A673 (cell line): ENCODE results near the gene SMURF1. TPM values are rescaled to one million over a fixed set of nuclear protein-coding genes. Genes with fewer than 3 reads are reported as not detected.

ENCODE experiments used
- BruUV-seq: library from RNA; stranded (reverse); fragments of 400-500 nt; replicated peaks from 2 replicates; lab custom pipeline; 2021; lab: Mats Ljungman, UMichigan
- CTCF ChIA-PET: fragments of 300-600 bp; sonication (Branson Sonifier 250); formaldehyde crosslinking; loops from one replicate; lab custom pipeline; 2022; ENCODE audit warnings: antibody characterized with exemption; lab: Charles Lee
- POLR2A ChIA-PET: fragments of 300-600 bp; sonication (Branson Sonifier 250); formaldehyde crosslinking; loops from one replicate; lab custom pipeline; 2022; ENCODE audit warnings: antibody characterized with exemption; ENCODE audit not compliant: low non-redundant PET; lab: Charles Lee
- DNase-seq: peaks from one replicate; pipeline ENCODE4 v3.0.0-alpha.2; 2015; ENCODE audit warnings: low spot score
- H3K27ac ChIP-seq: fragments of 200-600 bp; sonication (generic); 2 replicates; pipeline ENCODE4 v1.5.1; 2016; ENCODE audit warnings: mixed run types, low read depth, mild to moderate bottlenecking, mixed read lengths, antibody characterized with exemption, low read length; ENCODE audit not compliant: poor library complexity, severe bottlenecking
- H3K27me3 ChIP-seq: fragments of 200-600 bp; sonication (generic); replicated peaks from 2 replicates; pipeline ENCODE4 v1.6.1; 2017; ENCODE audit warnings: mixed run types, low read depth, mild to moderate bottlenecking, mixed read lengths, antibody characterized with exemption, low read length; ENCODE audit not compliant: insufficient read depth, poor library complexity
- H3K36me3 ChIP-seq: fragments of 200-600 bp; sonication (generic); 2 replicates; pipeline ENCODE4 v1.6.1; 2016; ENCODE audit warnings: mixed run types, mild to moderate bottlenecking, mixed read lengths, antibody characterized with exemption, low read length; ENCODE audit not compliant: insufficient read depth, poor library complexity, severe bottlenecking
- H3K4me1 ChIP-seq: fragments of 200-600 bp; sonication (generic); 2 replicates; pipeline ENCODE4 v1.6.1; 2017; ENCODE audit warnings: mixed run types, mild to moderate bottlenecking, mixed read lengths, antibody characterized with exemption, low read length; ENCODE audit not compliant: insufficient read depth, poor library complexity, severe bottlenecking
- H3K4me3 ChIP-seq: fragments of 200-600 bp; sonication (generic); 2 replicates; pipeline ENCODE4 v1.5.1; 2016; ENCODE audit warnings: low read depth, mixed run types, mild to moderate bottlenecking, mixed read lengths, low read length; ENCODE audit not compliant: poor library complexity, severe bottlenecking
- H3K9me3 ChIP-seq: fragments of 200-600 bp; sonication (generic); 2 replicates; pipeline ENCODE4 v1.6.1; 2016; ENCODE audit warnings: mixed run types, low read depth, mild to moderate bottlenecking, mixed read lengths, antibody characterized with exemption, low read length; ENCODE audit not compliant: poor library complexity, severe bottlenecking
- CTCF ChIP-seq: fragments of 300-800, 200-600 bp; sonication (generic); conservative IDR thresholded peaks from 2 replicates; pipeline ENCODE4 v1.5.1; 2017; ENCODE audit warnings: low read depth, mild to moderate bottlenecking, antibody characterized with exemption, low read length, moderate library complexity, mixed read lengths
- EZH2 ChIP-seq: fragments of 200-600 bp; sonication (generic); IDR thresholded peaks from 2 replicates; pipeline ENCODE4 v1.6.1; 2017; ENCODE audit warnings: borderline replicate concordance, low read depth, mild to moderate bottlenecking, mixed read lengths, antibody characterized with exemption, low read length; ENCODE audit not compliant: poor library complexity, severe bottlenecking
- intact Hi-C: fragments of 100-400 bp; cut with micrococcal nuclease; formaldehyde crosslinking; loops from one replicate; pipeline ENCODE4 v1.10.0; 2022; ENCODE audit not compliant: unreplicated experiment
- total RNA-seq: library from RNA; stranded (reverse); gene quantifications from 2 replicates; pipeline ENCODE4 v1.2.3, GENCODE V29; 2021

The SMURF1 gene
- total RNA-seq, 1 experiment from 2014 or later: 16.5 TPM

GRCh38 chr7:98982686-98983085 is 161.2 kb downstream of the SMURF1 start:
- TF ChIP-seq CTCF: no peak
- no peak for TF ChIP-seq EZH2
- no peak overlapping the region for H3K4me3 ChIP-seq
- H3K9me3 ChIP-seq: no peaks in the 10 kb centered on the region
- BruUV-seq: no TSS peak
- intact Hi-C loops: no loop called here
- no peak overlapping the region for H3K27ac ChIP-seq
- DNase-seq: no peak
- H3K27me3 ChIP-seq: no peaks in the 10 kb centered on the region
- ChIA-PET POLR2A (no interaction called here), CTCF (no interaction called here)
- no peaks in the 10 kb centered on the region for H3K4me1 ChIP-seq
- peaks cover 80% of the 10 kb centered on the region for H3K36me3 ChIP-seq

GRCh38 chr7:98981701-98982100 is 162.2 kb downstream of the SMURF1 start:
- intact Hi-C loops: no loop called here
- CTCF ChIA-PET: no interaction called here
- H3K27ac ChIP-seq: no peak overlapping the region
- TF ChIP-seq EZH2: no peak
- TF ChIP-seq CTCF: no peak
- POLR2A ChIA-PET: no interaction called here
- peaks cover 78% of the 10 kb centered on the region for H3K36me3 ChIP-seq
- no peaks in the 10 kb centered on the region for H3K9me3 ChIP-seq
- no peak overlapping the region for H3K4me3 ChIP-seq
- BruUV-seq: no TSS peak
- no peaks in the 10 kb centered on the region for H3K27me3 ChIP-seq
- DNase-seq: no peak
- H3K4me1 ChIP-seq: no peaks in the 10 kb centered on the region

GRCh38 chr7:98978672-98979071 is 165.2 kb downstream of the SMURF1 start:
- Histone ChIP-seq H3K4me3 (no peak overlapping the region), H3K9me3 (no peaks in the 10 kb centered on the region), H3K36me3 (peaks cover 77% of the 10 kb centered on the region), H3K27me3 (no peaks in the 10 kb centered on the region), H3K27ac (no peak overlapping the region), H3K4me1 (no peaks in the 10 kb centered on the region)
- DNase-seq: no peak
- BruUV-seq: no TSS peak
- no peak for TF ChIP-seq CTCF
- no peak for TF ChIP-seq EZH2
- CTCF ChIA-PET: no interaction called here
- POLR2A ChIA-PET: no interaction called here
- intact Hi-C loops: no loop called here

Other genes starting within 250 kb of the SMURF1 start
- gene KPNA7, start 64.0 kb upstream of the SMURF1 start, total RNA-seq: not detected in 2 replicates
- not detected in 2 replicates for gene MYH16, start 128.7 kb upstream of the SMURF1 start, total RNA-seq
- gene ARPC1A, start 181.8 kb upstream of the SMURF1 start, total RNA-seq: 155 and 167 TPM in 2 replicates
- gene ARPC1B, start 230.6 kb upstream of the SMURF1 start, total RNA-seq: 29.9 and 39.8 TPM in 2 replicates